GM21528 (cell line): ENCODE measurements around the gene TNRC6C.

Experiments
- ATAC-seq: cut with Tn5 transposase; IDR thresholded peaks from one replicate; pipeline ENCODE4 v1.9.1; 2021; ENCODE audit warnings: mild to moderate bottlenecking, moderate library complexity; ENCODE audit not compliant: unreplicated experiment, low FRiP score

Gene TNRC6C

GRCh38 chr17:77957857-77958715 lies at the start of gene TNRC6C:
Gene TNRC6C (plus strand): TSS chr17:77958703. CDS start chr17:78004207, 45,504 bp downstream.
- ATAC-seq, result peak; percentile 87

DNA sequence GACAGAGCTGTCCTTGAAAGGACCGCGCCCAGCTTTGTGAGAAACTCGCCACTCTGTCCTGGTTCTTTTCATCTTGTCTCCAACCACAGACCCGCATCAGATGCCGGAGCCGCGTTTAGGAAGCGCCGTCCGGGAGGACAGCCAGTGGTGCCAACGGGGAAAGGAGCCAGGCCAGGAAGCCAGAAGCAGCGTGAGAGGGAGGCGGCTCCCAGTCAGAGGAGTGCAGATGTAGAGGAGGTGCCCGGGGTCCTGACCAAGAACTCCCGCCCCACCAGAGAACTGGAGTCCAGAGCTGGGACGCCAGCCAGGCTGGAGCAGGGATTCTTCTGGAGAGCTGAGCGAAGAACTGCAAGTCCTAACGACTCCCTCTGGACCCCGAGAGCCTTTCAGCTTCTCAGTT lies 49.3 kb upstream of the TNRC6C start:
- ATAC-seq, result no peak

- ATAC-seq, result no peak
Observed at GRCh38 chr17:77909816-77910215, 48.7 kb upstream of the TNRC6C start.

DNA sequence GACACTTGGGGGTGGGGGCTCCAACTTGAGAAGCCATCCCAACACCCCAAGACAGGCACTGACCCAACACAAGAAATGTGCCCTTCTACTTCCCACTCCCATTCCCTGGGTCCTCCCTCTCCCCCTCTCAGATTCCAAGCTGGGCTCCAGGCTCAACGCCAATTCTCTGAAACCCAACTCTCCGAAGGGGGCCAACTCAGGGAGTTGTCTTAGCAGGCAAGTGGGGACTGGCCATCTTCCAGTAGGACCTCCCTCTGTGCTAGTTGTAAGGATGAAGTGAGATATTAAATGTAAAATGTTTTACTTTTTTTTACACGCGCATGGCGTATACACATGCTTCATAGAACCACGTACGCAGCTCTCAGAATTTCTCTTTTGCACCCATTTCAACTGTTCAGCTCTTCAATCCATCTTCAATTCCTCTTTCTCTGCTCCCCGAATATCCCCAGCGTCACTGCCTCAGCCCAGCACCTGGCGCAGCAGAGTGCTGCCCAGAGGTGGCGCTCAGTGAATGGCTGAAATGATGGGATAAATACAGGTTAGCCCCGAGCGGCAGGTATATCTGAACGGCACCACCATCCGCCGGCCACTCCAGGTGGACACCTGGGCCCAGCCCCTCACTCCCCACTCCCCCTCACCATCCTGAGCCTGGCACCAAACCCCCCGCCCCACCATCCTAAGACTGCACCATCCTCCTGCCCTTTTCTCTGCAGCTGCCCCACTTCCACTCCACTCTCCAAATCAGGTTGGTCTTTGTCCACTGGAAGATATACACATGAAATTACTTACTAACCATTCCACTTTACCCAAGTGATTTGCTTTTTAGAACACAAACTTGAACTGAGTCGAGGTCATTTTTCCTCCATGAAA lies 43.9 kb upstream of the TNRC6C start:
- no peak for ATAC-seq

DNA sequence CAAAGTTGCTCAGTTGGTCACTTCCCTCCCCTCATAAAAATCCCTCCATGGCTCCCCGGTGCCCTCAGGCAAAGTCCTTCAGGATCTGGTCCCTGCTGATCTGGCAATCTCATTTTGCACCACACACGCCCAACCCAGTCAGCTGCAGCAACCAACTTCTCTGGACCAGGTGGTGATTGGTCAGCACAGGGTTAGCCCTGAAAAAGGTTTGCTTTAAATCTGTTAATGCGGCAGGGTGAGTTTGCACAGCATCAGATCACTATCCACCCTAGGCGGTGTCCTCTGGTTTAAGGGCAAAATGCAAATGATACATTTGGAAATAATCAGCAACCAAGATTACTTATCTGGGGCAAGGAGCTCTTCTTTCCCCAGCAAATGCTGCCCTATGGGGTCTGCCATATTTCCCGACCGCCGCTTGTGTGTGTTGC lies 42.9 kb upstream of the TNRC6C start:
- ATAC-seq, result no peak

DNA sequence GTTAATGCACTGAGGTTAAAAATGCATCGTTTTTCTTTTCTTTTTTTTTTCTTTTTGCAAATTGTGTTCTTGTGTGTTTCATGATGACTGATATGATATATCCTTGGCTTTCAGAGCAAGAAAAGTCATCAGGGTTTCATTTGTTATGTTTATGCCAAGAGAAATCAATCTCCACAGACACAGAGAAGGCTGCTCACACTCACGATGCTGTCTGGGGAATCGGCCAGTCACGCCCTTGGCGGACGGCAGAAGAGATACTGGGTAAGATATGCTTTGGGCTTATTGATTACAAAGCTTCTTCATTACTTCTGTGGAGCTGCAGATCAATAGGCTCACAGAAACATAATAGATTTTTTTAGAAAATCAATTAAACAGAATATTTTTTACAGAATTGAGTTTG lies 42.2 kb upstream of the TNRC6C start:
- no peak for ATAC-seq

GRCh38 chr17:77916703-77917481 lies 41.6 kb upstream of the TNRC6C start:
- no peak for ATAC-seq

- ATAC-seq, result no peak
Observed at GRCh38 chr17:77919276-77919675, 39.2 kb upstream of the TNRC6C start.

DNA sequence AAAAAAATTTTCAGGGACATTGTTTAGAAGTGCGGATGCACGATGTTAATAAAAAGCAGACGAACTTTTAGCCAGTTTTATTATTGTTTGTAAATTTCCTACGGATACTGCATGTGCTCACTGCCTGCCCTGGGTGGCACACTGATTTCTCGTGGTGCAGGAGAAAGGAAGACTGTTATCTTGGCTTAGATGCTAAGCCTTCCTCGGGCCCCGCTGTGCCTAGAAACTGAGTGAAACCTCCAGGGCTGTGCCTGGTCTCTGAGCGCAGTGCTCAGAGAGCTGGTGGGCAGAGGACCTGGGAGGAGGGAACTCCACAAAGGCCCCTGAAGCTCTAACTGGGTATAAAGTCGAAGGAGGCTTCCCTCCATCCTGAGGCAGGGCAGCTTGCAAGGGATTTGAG lies 35.4 kb upstream of the TNRC6C start:
- no peak for ATAC-seq

DNA sequence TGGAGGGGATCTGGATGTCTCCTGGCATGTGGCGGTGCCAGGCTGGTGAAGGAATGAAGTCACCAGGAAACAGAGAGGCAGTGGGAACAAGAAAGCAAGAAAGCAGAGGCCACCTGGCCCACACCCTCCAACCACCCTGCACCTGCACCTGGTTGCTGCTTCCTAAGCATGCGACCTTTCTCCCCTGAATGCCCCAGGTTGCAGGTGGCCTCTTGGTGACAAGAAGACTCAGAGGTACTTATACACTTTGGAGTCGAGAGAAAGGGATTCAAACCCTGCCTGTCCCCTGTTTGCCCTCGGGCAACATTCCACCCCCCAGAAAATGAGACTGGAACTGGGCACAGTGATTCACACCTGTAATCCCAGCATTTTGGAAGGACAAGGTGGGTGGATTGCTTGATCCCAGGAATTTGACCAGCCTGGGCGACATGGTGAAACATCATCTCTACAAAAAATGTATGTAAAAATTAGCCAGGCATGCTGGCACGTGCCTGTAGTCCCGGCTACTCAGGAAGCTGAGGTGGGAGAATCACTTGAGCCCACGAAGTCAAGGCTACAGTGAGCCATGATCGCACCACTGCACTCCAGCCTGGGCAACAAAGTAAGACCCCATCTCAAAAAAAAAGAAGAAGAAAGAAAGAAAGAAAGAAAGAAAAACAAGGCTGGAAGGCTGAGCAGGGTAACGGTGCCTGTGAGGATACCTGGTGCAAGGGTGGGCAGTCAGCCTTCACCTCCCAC lies 34.6 kb upstream of the TNRC6C start:
- ATAC-seq, result no peak

DNA sequence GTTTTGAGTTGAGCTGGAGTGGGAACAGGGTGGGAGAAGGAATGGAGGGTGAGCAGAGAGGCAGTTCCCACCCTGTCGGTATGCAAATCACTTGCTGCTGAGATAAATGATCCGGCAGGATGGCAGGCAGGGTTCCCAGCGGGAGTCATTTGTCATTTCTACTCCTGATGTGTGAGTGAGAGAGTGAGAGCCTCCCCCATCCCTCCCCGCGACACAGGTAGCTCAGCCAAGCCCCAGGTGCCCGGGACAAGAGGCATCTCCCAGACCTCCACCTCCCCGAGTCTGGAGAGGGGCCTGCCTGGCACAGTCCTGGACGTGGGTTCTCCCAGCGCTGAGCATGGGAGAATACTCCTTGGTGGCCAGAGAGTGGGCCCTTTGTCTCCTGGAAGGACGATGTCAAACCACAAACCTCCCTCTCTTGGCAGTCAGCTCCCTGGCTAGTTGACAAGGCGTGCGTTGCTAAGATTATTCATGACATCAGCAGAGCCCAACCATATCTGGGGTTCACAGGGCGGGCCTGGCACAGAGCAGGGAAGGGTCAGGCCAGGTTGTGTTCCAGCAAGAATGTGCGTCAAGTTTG lies 33.7 kb upstream of the TNRC6C start:
- no peak for ATAC-seq

GRCh38 chr17:77925831-77926543 lies 32.5 kb upstream of the TNRC6C start:
- no peak for ATAC-seq

DNA sequence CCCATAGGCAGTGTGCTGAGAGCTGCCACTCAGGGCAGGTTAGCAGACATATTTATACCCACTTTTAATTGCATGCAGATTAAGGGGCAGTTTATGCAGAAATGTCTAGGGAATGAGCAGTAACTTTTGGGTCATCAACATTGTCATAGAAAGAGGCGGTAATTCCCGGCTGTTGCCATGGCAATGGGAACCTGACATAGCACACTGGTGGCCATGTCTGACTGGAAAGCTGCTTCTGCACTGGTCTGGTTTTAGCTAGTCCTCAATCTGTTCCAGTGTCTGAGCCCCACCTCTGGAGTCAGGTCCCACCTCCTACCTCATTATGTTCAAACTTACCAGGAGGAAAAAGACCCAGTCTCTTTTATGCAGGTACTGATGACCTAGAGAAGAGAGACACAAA lies 31.5 kb upstream of the TNRC6C start:
- ATAC-seq, result no peak

GRCh38 chr17:77927777-77928518 lies 30.6 kb upstream of the TNRC6C start:
- no peak for ATAC-seq

GRCh38 chr17:77928519-77929179 lies 29.9 kb upstream of the TNRC6C start:
- no peak for ATAC-seq

GRCh38 chr17:77929180-77929564 lies 29.3 kb upstream of the TNRC6C start:
- no peak for ATAC-seq

DNA sequence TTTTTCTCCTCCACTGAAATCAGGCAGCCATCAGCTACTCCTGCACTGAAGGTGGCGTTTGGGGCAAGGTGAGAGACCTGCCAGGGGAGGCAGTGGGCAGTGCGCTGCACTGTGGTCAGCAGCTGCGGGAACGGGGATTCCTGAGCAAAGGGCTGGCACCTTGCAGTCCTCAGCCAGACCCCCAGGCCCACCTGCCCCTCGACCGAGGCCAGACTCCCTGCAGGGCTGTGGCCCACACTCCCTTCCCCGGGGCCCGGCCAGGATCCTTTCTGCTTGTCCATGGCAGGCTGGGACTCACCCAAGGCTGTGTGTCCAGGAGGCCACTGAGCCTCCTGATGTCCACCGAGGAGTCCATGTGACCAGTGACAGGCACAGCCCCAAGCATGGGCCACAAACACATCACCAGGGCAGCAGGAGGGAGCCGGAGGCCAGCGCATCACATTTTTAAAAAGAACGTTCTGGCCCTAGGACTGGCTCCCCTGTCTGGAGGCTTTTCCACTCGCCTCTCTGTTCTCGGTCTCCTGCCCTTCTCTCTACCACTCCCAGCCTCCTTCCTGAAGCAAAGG lies 28.5 kb upstream of the TNRC6C start:
- no peak for ATAC-seq
